Fibroblast of villous mesenchyme (primary cell): ENCODE measurements around the gene MCF2L. TPM values are rescaled to one million over a fixed set of nuclear protein-coding genes. Genes with fewer than 3 reads are reported as not detected.

ENCODE experiments used
- DNase-seq: peaks from one replicate; pipeline ENCODE4 v3.0.0-alpha.2; 2010; ENCODE audit warnings: low read depth
- H3K4me3 ChIP-seq: 2 replicates; pipeline ENCODE4 v1.5.1; 2011; ENCODE audit warnings: low read depth, mild to moderate bottlenecking, low read length
- CTCF ChIP-seq: IDR thresholded peaks from 2 replicates; pipeline ENCODE4 v1.5.1; 2012; ENCODE audit warnings: low read depth, mild to moderate bottlenecking, low read length; ENCODE audit not compliant: insufficient read depth
- total RNA-seq: library from RNA; depleted of rRNA; stranded (reverse); fragments of >200 nt; gene quantifications from 2 replicates; pipeline ENCODE4 v1.2.3, GENCODE V29; 2012

MCF2L gene
- total RNA-seq, 1 donor = under 0.01 TPM

- TF ChIP-seq CTCF = no peak
- DNase-seq = no peak
- no peak overlapping the region for H3K4me3 ChIP-seq
Observed at GRCh38 chr13:113043001-113043630, 74.1 kb downstream of the MCF2L start.

- no peak overlapping the region for H3K4me3 ChIP-seq
- no peak for DNase-seq
- no peak for TF ChIP-seq CTCF
Observed at GRCh38 chr13:113043931-113044330, 74.9 kb downstream of the MCF2L start.

- DNase-seq = no peak
- no peak overlapping the region for H3K4me3 ChIP-seq
- TF ChIP-seq CTCF = no peak
Observed at GRCh38 chr13:113044391-113045114, 75.5 kb downstream of the MCF2L start.

GRCh38 chr13:113045251-113046127 lies 76.5 kb downstream of the MCF2L start:
- DNase-seq = no peak
- no peak for TF ChIP-seq CTCF
- no peak overlapping the region for H3K4me3 ChIP-seq

- TF ChIP-seq CTCF = no peak
- no peak overlapping the region for H3K4me3 ChIP-seq
- no peak for DNase-seq
Observed at GRCh38 chr13:113046128-113046882, 77.3 kb downstream of the MCF2L start.

GRCh38 chr13:113046883-113047244 lies 77.8 kb downstream of the MCF2L start:
- no peak for DNase-seq
- no peak for TF ChIP-seq CTCF

More at GRCh38 chr13:113046883-113047244, 77.8 kb downstream of the MCF2L start:
- H3K4me3 ChIP-seq = no peak overlapping the region
